Liver (tissue), 9 donors: ENCODE data around the gene CACHD1. TPM values are rescaled to one million over a fixed set of nuclear protein-coding genes. Genes with fewer than 3 reads are reported as not detected.

Source experiments
- DNase-seq: peaks from one replicate; pipeline ENCODE4 v3.0.0-alpha.2; 2017; ENCODE audit warnings: low spot score
- H3K27ac ChIP-seq, 2 donors: one replicate each; pipeline ENCODE4 v1.7.0; 2013; ENCODE audit warnings: inconsistent platforms in 2 of 2, low read length in 2 of 2, control low read depth in 1 of 2, low read depth in 1 of 2, mild to moderate bottlenecking in 1 of 2
- H3K27me3 ChIP-seq, 4 donors: one replicate each; pipeline versions ENCODE4 v1.6.1 to v1.7.0; 2013; ENCODE audit warnings: low read length in 3 of 4, inconsistent platforms in 1 of 4, mild to moderate bottlenecking in 1 of 4, moderate library complexity in 1 of 4; ENCODE audit not compliant: control insufficient read depth in 4 of 4, insufficient read depth in 4 of 4
- H3K36me3 ChIP-seq, 4 donors: one replicate each; pipeline versions ENCODE4 v1.6.1 to v1.7.0; 2013; ENCODE audit warnings: low read length in 3 of 4, mild to moderate bottlenecking in 3 of 4, low read depth in 1 of 4, moderate library complexity in 1 of 4; ENCODE audit not compliant: control insufficient read depth in 4 of 4, insufficient read depth in 3 of 4
- H3K4me1 ChIP-seq, 4 donors: one replicate each; pipeline versions ENCODE4 v1.6.1 to v1.7.0; 2013; ENCODE audit warnings: low read length in 3 of 4, mild to moderate bottlenecking in 3 of 4, moderate library complexity in 1 of 4; ENCODE audit not compliant: control insufficient read depth in 4 of 4, insufficient read depth in 4 of 4
- H3K4me3 ChIP-seq, 3 donors: one replicate each; pipeline versions ENCODE4 v1.6.1 to v1.7.0; 2013; ENCODE audit warnings: low read length in 3 of 3, control low read depth in 1 of 3, low read depth in 1 of 3, mild to moderate bottlenecking in 1 of 3
- H3K9ac ChIP-seq, 2 donors: one replicate each; pipeline ENCODE4 v1.7.0; 2013; ENCODE audit warnings: low read length in 2 of 2, mild to moderate bottlenecking in 2 of 2, moderate library complexity in 2 of 2, control low read depth in 1 of 2, low read depth in 1 of 2
- H3K9me3 ChIP-seq, 4 donors: one replicate each; pipeline versions ENCODE4 v1.6.1 to v1.7.0; 2013; ENCODE audit warnings: low read length in 3 of 4; ENCODE audit not compliant: control insufficient read depth in 4 of 4
- EGR1 ChIP-seq, 2 donors: IDR thresholded peaks; 2 replicates each; pipeline ENCODE4 v1.6.1; 2016 to 2018; ENCODE audit warnings: antibody characterized with exemption in 2 of 2, low read depth in 2 of 2
- FOXA1 ChIP-seq: IDR thresholded peaks from 2 replicates; pipeline ENCODE4 v1.6.1; 2016; ENCODE audit warnings: antibody characterized with exemption
- FOXA2 ChIP-seq: IDR thresholded peaks from 2 replicates; pipeline ENCODE4 v1.6.1; 2016; ENCODE audit warnings: antibody characterized with exemption
- GABPA ChIP-seq, 2 donors: IDR thresholded peaks in 1 of 2; conservative IDR thresholded peaks in 1 of 2; 2 replicates each; pipeline ENCODE4 v1.6.1; 2016; ENCODE audit warnings: antibody characterized with exemption in 2 of 2, mild to moderate bottlenecking in 1 of 2, moderate library complexity in 1 of 2
- HNF4G ChIP-seq: IDR thresholded peaks from 2 replicates; pipeline ENCODE4 v1.6.1; 2016; ENCODE audit warnings: antibody characterized with exemption
- NR2F2 ChIP-seq: IDR thresholded peaks from 2 replicates; pipeline ENCODE4 v1.6.1; 2016; ENCODE audit warnings: antibody characterized with exemption
- RAD21 ChIP-seq, 2 donors: IDR thresholded peaks; 2 replicates each; pipeline ENCODE4 v1.6.1; 2016; ENCODE audit warnings: antibody characterized with exemption in 2 of 2, mild to moderate bottlenecking in 2 of 2
- RXRA ChIP-seq, 2 donors: IDR thresholded peaks; 2 replicates each; pipeline ENCODE4 v1.6.1; 2017 to 2018; ENCODE audit warnings: antibody characterized with exemption in 2 of 2, mild to moderate bottlenecking in 1 of 2
- SP1 ChIP-seq: IDR thresholded peaks from 2 replicates; pipeline ENCODE4 v1.6.1; 2018; ENCODE audit warnings: antibody characterized with exemption, mild to moderate bottlenecking
- TAF1 ChIP-seq: conservative IDR thresholded peaks from 2 replicates; pipeline ENCODE4 v1.6.1; 2016; ENCODE audit warnings: antibody characterized with exemption, mild to moderate bottlenecking
- YY1 ChIP-seq: IDR thresholded peaks from 2 replicates; pipeline ENCODE4 v1.6.1; 2016; ENCODE audit warnings: antibody characterized with exemption, mild to moderate bottlenecking
- WGBS: extraction: QIAGEN DNeasy Blood & Tissue Kit; methylation state at CpG from one replicate; pipeline ENCODE4 v1.1.7; 2013; 5-methylcytosine and 5-hydroxymethylcytosine counted together
- polyA plus RNA-seq, 2 donors: library from polyadenylated mRNA; stranded (reverse) in 1 of 2; unstranded in 1 of 2; fragments of 200-250 nt in 1 of 2; fragments of >200 nt in 1 of 2; fragmentation: Nextera tagmentation in 1 of 2; extraction: Ambion mirVana in 1 of 2; gene quantifications; one replicate each; pipeline versions ENCODE4 v1.2.1 to v1.2.3, GENCODE V29; 2013 to 2015
- total RNA-seq, 2 donors: library from RNA; depleted of rRNA; stranded (reverse); fragments of >200 nt; gene quantifications; one replicate each; pipeline ENCODE4 v1.2.3, GENCODE V29; 2014
- TF ChIP-seq, protein P1 (sequence below): IDR thresholded peaks from 2 replicates; pipeline ENCODE4 v1.6.1; 2016; ENCODE audit warnings: antibody characterized with exemption
- TF ChIP-seq, protein P2 (sequence below): fragments of 150-350 bp; IDR thresholded peaks from 2 replicates; pipeline ENCODE4 v1.5.1; 2017; ENCODE audit warnings: improper control_type of control experiment, low read depth, low read length; ENCODE audit not compliant: missing input control
- TF ChIP-seq, protein P3 (sequence below): IDR thresholded peaks from 2 replicates; pipeline ENCODE4 v1.6.1; 2016; ENCODE audit warnings: antibody characterized with exemption
- TF ChIP-seq, protein P4 (sequence below): IDR thresholded peaks from 2 replicates; pipeline ENCODE4 v1.6.1; 2016; ENCODE audit warnings: antibody characterized with exemption
- TF ChIP-seq, protein P5 (sequence below): IDR thresholded peaks from 2 replicates; pipeline ENCODE4 v1.6.1; 2016; ENCODE audit warnings: antibody characterized with exemption, mild to moderate bottlenecking
- donor health status: healthy.
- donor health status: healthy.
- donor health status: healthy.
- donor health status: healthy.
- donor health status: healthy.

CACHD1 gene
- total and polyA plus RNA-seq, 4 donors, result 0.68 to 4.2 (median 2.3) TPM

DNA sequence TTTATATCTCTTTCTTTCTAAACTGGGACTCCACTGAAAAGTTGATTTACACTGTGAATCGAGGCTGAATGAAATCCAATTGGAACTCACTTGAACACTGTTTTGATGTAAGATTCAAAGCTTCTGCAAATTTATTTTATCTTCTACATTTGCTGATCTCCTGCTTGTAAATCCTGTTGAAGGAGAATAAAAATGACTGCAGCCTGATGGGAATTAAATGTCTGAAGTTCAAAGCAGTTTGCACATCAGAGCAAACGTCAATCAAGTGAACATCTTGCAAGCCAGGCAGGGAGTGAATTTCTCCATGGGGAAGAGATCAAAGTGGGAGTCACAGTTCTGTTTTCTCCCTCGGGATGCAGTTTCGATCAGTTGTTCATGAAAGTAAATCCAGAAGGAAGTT is 127.2 kb downstream of the CACHD1 start:
- Histone ChIP-seq H3K27ac (no peak overlapping the region), H3K9me3 (no peaks in the 10 kb centered on the region), H3K4me3 (no peak overlapping the region), H3K4me1 (no peaks in the 10 kb centered on the region), H3K27me3 (no peaks in the 10 kb centered on the region), H3K9ac (no peak overlapping the region), H3K36me3 (no peaks in the 10 kb centered on the region)
- TF ChIP-seq, protein P1, sequence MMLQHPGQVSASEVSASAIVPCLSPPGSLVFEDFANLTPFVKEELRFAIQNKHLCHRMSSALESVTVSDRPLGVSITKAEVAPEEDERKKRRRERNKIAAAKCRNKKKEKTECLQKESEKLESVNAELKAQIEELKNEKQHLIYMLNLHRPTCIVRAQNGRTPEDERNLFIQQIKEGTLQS, result no peak
- TF ChIP-seq RXRA (IDR thresholded peaks at IDR 0.05) (no peak), RAD21 (IDR thresholded peaks at IDR 0.05) (no peak), YY1 (no peak), NR2F2 (no peak)
- TF ChIP-seq, protein P2, sequence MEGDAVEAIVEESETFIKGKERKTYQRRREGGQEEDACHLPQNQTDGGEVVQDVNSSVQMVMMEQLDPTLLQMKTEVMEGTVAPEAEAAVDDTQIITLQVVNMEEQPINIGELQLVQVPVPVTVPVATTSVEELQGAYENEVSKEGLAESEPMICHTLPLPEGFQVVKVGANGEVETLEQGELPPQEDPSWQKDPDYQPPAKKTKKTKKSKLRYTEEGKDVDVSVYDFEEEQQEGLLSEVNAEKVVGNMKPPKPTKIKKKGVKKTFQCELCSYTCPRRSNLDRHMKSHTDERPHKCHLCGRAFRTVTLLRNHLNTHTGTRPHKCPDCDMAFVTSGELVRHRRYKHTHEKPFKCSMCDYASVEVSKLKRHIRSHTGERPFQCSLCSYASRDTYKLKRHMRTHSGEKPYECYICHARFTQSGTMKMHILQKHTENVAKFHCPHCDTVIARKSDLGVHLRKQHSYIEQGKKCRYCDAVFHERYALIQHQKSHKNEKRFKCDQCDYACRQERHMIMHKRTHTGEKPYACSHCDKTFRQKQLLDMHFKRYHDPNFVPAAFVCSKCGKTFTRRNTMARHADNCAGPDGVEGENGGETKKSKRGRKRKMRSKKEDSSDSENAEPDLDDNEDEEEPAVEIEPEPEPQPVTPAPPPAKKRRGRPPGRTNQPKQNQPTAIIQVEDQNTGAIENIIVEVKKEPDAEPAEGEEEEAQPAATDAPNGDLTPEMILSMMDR, result no peak
- TF ChIP-seq, protein P3, sequence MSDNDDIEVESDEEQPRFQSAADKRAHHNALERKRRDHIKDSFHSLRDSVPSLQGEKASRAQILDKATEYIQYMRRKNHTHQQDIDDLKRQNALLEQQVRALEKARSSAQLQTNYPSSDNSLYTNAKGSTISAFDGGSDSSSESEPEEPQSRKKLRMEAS, result no peak
- 90% methylated on average over 4 of the region's 4 CpGs for WGBS
- no peak for DNase-seq

DNA sequence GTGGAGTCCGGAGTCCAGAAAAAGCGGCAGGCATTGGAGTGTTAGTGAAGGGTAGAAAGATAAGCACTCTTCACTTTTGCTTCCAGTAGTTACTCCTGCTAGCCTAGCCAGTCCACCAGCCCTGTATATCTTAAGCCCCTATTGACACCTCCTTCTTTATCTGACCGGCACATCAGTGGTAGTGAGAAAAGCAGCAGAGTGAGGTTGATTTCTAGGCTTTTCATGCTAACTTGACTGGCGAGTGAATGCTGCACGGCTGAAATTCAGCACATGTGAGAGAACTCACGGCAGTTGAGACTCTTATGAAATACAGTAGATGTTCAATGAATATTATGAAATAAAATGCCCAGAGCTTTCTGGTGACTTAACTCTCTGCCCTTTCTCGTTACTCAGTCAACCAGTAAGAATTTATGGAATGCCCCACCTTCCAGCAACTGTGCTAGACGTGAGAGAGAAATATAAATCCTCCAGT is 128.2 kb downstream of the CACHD1 start:
- no peaks in the 10 kb centered on the region for H3K9me3 ChIP-seq
- H3K27ac ChIP-seq, result no peak overlapping the region
- no peaks in the 10 kb centered on the region for H3K36me3 ChIP-seq
- no peaks in the 10 kb centered on the region for H3K4me1 ChIP-seq
- TF ChIP-seq HNF4G (no peak), RXRA (IDR thresholded peaks at IDR 0.05) (no peak), RAD21 (IDR thresholded peaks at IDR 0.05) (no peak), FOXA1 (no peak), FOXA2 (no peak)
- TF ChIP-seq, protein P1, result no peak
- TF ChIP-seq, protein P4, sequence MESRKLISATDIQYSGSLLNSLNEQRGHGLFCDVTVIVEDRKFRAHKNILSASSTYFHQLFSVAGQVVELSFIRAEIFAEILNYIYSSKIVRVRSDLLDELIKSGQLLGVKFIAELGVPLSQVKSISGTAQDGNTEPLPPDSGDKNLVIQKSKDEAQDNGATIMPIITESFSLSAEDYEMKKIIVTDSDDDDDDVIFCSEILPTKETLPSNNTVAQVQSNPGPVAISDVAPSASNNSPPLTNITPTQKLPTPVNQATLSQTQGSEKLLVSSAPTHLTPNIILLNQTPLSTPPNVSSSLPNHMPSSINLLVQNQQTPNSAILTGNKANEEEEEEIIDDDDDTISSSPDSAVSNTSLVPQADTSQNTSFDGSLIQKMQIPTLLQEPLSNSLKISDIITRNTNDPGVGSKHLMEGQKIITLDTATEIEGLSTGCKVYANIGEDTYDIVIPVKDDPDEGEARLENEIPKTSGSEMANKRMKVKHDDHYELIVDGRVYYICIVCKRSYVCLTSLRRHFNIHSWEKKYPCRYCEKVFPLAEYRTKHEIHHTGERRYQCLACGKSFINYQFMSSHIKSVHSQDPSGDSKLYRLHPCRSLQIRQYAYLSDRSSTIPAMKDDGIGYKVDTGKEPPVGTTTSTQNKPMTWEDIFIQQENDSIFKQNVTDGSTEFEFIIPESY, result no peak
- TF ChIP-seq, protein P3, result no peak
- no peak for DNase-seq
- H3K4me3 ChIP-seq, result no peak overlapping the region
- no peak overlapping the region for H3K9ac ChIP-seq
- no peaks in the 10 kb centered on the region for H3K27me3 ChIP-seq
- WGBS, result 92% methylated on average over 8 of the region's 8 CpGs

DNA sequence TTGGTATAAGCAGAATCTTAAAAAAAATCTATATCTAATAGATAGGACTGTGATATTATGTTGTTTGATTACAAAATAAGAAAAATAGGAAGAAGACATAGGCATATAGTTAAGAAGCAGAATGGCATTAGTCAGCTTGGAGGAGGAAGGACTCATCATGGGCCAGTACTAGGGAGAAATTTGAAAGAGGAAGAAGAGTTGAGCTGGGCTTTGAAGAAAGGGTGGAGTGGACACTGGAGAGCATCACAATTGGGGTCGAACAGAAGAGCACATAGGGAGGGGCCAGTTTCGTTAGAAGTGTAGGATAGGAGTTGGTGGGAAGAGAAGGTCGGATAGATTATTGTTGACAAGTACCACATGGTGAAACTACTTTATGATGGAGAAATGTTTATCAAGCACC is 129.3 kb downstream of the CACHD1 start:
- H3K9ac ChIP-seq, result no peak overlapping the region
- no peaks in the 10 kb centered on the region for H3K27me3 ChIP-seq
- H3K4me3 ChIP-seq, result no peak overlapping the region
- DNase-seq, result no peak
- H3K9me3 ChIP-seq, result no peaks in the 10 kb centered on the region
- H3K4me1 ChIP-seq, result no peaks in the 10 kb centered on the region
- H3K36me3 ChIP-seq, result no peaks in the 10 kb centered on the region
- H3K27ac ChIP-seq, result no peak overlapping the region
- 85% methylated on average over 3 of the region's 3 CpGs for WGBS
- TF ChIP-seq RXRA (IDR thresholded peaks at IDR 0.05), result no peak
- no peak for TF ChIP-seq FOXA1
- TF ChIP-seq, protein P5, sequence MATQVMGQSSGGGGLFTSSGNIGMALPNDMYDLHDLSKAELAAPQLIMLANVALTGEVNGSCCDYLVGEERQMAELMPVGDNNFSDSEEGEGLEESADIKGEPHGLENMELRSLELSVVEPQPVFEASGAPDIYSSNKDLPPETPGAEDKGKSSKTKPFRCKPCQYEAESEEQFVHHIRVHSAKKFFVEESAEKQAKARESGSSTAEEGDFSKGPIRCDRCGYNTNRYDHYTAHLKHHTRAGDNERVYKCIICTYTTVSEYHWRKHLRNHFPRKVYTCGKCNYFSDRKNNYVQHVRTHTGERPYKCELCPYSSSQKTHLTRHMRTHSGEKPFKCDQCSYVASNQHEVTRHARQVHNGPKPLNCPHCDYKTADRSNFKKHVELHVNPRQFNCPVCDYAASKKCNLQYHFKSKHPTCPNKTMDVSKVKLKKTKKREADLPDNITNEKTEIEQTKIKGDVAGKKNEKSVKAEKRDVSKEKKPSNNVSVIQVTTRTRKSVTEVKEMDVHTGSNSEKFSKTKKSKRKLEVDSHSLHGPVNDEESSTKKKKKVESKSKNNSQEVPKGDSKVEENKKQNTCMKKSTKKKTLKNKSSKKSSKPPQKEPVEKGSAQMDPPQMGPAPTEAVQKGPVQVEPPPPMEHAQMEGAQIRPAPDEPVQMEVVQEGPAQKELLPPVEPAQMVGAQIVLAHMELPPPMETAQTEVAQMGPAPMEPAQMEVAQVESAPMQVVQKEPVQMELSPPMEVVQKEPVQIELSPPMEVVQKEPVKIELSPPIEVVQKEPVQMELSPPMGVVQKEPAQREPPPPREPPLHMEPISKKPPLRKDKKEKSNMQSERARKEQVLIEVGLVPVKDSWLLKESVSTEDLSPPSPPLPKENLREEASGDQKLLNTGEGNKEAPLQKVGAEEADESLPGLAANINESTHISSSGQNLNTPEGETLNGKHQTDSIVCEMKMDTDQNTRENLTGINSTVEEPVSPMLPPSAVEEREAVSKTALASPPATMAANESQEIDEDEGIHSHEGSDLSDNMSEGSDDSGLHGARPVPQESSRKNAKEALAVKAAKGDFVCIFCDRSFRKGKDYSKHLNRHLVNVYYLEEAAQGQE, result no peak
- TF ChIP-seq, protein P4, result no peak
- TF ChIP-seq RAD21 (IDR thresholded peaks at IDR 0.05), result no peak
- TF ChIP-seq EGR1 (IDR thresholded peaks at IDR 0.05; ENCODE audit: low read depth in 2 of 2), result no peak
- no peak for TF ChIP-seq GABPA (IDR thresholded peaks at IDR 0.05 in 1 of 2, conservative IDR thresholded peaks at IDR 0.05 in 1 of 2)
- no peak for TF ChIP-seq SP1
- no peak for TF ChIP-seq FOXA2
- TF ChIP-seq YY1, result no peak
- no peak for TF ChIP-seq TAF1
- TF ChIP-seq, protein P3, result no peak
- TF ChIP-seq NR2F2, result no peak
- TF ChIP-seq HNF4G, result no peak
